Fibroblast of the aortic adventitia (primary cell): ENCODE measurements around the gene GTF2E1. TPM values are rescaled to one million over a fixed set of nuclear protein-coding genes. Genes with fewer than 3 reads are reported as not detected.
A peak's percentile ranks its signal among the peaks of the same experiment; 100 is the strongest.

Experiments
- DNase-seq: peaks from one replicate; pipeline ENCODE4 v3.0.0-alpha.2; 2010; ENCODE audit warnings: low read depth
- H3K4me3 ChIP-seq: 2 replicates; pipeline ENCODE4 v1.5.1; 2011; ENCODE audit warnings: low read depth, mild to moderate bottlenecking, control low read depth, low read length, moderate library complexity
- CTCF ChIP-seq: IDR thresholded peaks from 2 replicates; pipeline ENCODE4 v1.5.1; 2011; ENCODE audit warnings: mild to moderate bottlenecking, low read length, control low read depth, inconsistent platforms; ENCODE audit not compliant: insufficient read depth
- total RNA-seq: library from RNA; depleted of rRNA; stranded (reverse); fragments of >200 nt; gene quantifications from 2 replicates; pipeline ENCODE4 v1.2.3, GENCODE V29; 2012; ENCODE audit warnings: low replicate concordance

The GTF2E1 gene
- total RNA-seq, 1 donor = 15.5 TPM

- peak; percentile 25 for DNase-seq
- no peak for TF ChIP-seq CTCF
- peak overlapping the region; percentile 96 for H3K4me3 ChIP-seq
These were observed 363 bp downstream of the GTF2E1 start for GRCh38 chr3:120742849-120743365.

DNA sequence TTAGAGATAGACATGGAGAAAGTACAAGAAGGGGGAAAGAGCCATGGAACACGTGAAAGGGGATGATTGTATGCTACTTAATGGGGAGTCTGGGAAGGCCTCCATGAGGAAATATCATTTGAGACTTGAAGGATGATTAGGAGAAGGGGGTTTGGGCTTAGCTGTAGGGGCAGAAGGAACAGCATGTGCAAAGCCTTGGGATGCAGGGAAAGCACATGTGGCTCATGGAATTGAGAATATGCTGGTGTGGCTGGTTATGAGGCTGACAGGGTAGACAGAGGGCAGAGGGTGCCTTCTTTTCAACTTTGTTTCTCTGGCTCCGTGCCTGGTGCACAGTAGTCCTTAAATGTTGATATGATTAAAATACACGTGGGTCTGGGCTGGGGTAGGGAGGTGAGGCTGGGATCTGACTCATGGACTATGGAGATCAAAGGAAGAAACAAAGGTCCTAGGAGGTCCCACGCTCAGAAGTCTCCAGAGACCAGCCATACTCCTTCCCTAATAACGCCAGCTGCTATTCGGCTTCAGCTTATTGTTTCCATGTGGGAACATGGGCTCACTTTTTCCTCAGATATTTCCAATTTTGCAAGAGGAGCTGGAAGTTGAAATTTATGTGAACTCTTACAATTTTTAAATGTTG lies 1.1 kb downstream of the GTF2E1 start:
- DNase-seq = peak; percentile 16
- TF ChIP-seq CTCF = no peak
- H3K4me3 ChIP-seq = peak overlapping the region; percentile 96

GRCh38 chr3:120745466-120745865 lies 2.9 kb downstream of the GTF2E1 start:
- no peak overlapping the region for H3K4me3 ChIP-seq
- no peak for TF ChIP-seq CTCF
- no peak for DNase-seq

- no peak for TF ChIP-seq CTCF
- no peak overlapping the region for H3K4me3 ChIP-seq
- DNase-seq = no peak
These were observed 7.3 kb downstream of the GTF2E1 start for GRCh38 chr3:120749843-120750242.

GRCh38 chr3:120752230-120752629 lies 9.7 kb downstream of the GTF2E1 start:
- DNase-seq = no peak
- H3K4me3 ChIP-seq = no peak overlapping the region
- TF ChIP-seq CTCF = no peak

DNA sequence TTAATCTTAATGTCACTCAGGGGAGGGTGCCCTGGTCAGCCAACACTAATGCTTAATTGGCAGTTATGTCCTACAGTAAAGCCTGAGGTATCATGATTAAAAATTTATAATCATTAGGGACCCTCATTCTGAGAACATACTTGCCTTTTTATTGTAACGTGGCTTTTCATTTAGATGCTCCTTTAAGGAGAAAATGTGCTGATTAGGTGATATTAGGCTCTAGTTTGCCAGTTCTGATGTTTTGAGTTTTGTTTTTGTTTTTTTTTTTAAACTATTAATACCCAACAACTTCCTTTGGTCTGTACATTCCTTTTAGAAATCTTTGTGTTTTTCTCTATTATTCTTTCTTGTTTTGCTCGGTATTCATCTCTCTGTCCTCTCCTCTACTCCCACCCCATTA lies 10.3 kb downstream of the GTF2E1 start:
- TF ChIP-seq CTCF = no peak
- H3K4me3 ChIP-seq = no peak overlapping the region
- DNase-seq = no peak

DNA sequence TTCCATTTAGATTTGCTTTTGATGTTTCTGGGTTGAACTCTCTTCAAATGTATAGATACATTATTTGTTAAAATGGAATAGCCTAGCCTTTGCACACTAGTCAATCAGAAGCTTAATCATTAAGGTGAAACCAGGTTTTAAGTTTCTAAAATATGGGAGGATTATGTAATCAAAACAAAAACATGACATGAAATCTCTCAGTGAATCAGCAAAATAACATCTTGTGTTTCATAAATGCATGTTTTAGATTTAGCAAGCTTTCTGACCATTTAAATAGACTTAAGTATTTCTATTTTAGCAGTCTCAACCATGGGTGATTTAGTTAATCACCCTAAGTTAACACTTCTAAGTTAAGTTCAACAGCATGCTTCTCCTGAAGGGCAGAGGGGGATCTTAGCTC lies 11.3 kb downstream of the GTF2E1 start:
- no peak overlapping the region for H3K4me3 ChIP-seq
- peak; percentile 19 for DNase-seq
- TF ChIP-seq CTCF = no peak
